ENCODE data around the gene FBXL16.

FBXL16 gene

DNA sequence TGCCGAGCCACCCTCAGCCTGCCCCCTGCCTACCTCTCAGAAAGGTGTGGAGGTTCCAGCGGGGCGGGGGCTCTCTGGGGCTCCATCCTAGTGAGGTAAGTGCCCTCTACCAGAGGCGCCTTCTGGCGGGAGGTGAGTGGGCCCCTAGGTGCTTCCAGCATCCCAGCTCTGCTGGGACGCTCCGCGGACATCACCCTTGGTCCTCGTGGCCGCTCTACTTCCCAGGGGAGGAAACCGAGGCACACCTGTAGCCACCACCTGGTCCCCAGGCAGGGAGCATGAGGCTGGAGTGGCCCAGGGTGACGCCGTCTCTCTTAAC is 62.6 kb downstream of the FBXL16 start:
- no peak for DNase-seq (ENCODE audit: low read depth in 3 of 3)
